ENCODE results near the gene TAS2R13. TPM values are rescaled to one million over a fixed set of nuclear protein-coding genes. Genes with fewer than 3 reads are reported as not detected.

TAS2R13 gene
- total and polyA plus RNA-seq, 12 donors = 0.03 to 16.4 (median 1.6) TPM; not detected in 2

GRCh38 chr12:10919809-10920208 lies 10.4 kb upstream of the TAS2R13 start:
- intact Hi-C loops (cut with DNase I) = no loop called here

GRCh38 chr12:10910380-10910779 lies 1.0 kb upstream of the TAS2R13 start:
- H3K4me3 ChIP-seq = no peak overlapping the region
- intact Hi-C loops (cut with DNase I) = no loop called here
- no peaks in the 10 kb centered on the region for H3K27me3 ChIP-seq
- no peak overlapping the region for H3K27ac ChIP-seq
- H3K4me1 ChIP-seq (replicated peaks in 1 of 2) = peaks cover 0 to 14% of the 10 kb centered on the region in 2 donors
- no peak for TF ChIP-seq CTCF (IDR thresholded peaks at IDR 0.05)
- TF ChIP-seq POLR2A (IDR thresholded peaks at IDR 0.05) = no peak
- DNase-seq = peak in 3 of 7 donors; percentile 5 to 22 (median 21)
- no peaks in the 10 kb centered on the region for H3K36me3 ChIP-seq (replicated peaks in 1 of 2)
- H3K9me3 ChIP-seq (replicated peaks in 1 of 3) = no peaks in the 10 kb centered on the region
- WGBS, 4 donors = 68 to 71% (median 70%) methylated on average over 8 of the region's 8 CpGs

More at GRCh38 chr12:10919809-10920208, 10.4 kb upstream of the TAS2R13 start:
- DNase-seq = no peak
- H3K9me3 ChIP-seq (replicated peaks in 1 of 3) = no peaks in the 10 kb centered on the region
- no peaks in the 10 kb centered on the region for H3K36me3 ChIP-seq (replicated peaks in 1 of 2)
- no peak overlapping the region for H3K4me3 ChIP-seq
- H3K4me1 ChIP-seq (replicated peaks in 1 of 2) = no peaks in the 10 kb centered on the region
- TF ChIP-seq POLR2A (IDR thresholded peaks at IDR 0.05) (no peak), CTCF (IDR thresholded peaks at IDR 0.05) (no peak)
- no peaks in the 10 kb centered on the region for H3K27me3 ChIP-seq
- 89 to 94% (median 91%) methylated on average over 1 of the region's 1 CpG for WGBS, 4 donors
- no peak overlapping the region for H3K27ac ChIP-seq

- no peak for TF ChIP-seq POLR2A (IDR thresholded peaks at IDR 0.05)
- TF ChIP-seq CTCF (IDR thresholded peaks at IDR 0.05) = no peak
- H3K9me3 ChIP-seq (replicated peaks in 1 of 3) = peaks cover 0 to 9% (median 0%) of the 10 kb centered on the region in 3 donors
- no peak overlapping the region for H3K4me3 ChIP-seq
- no peaks in the 10 kb centered on the region for H3K36me3 ChIP-seq (replicated peaks in 1 of 2)
- no peak for DNase-seq
- WGBS, 4 donors = 93 to 97% (median 94%) methylated on average over 4 of the region's 4 CpGs
- intact Hi-C loops (cut with DNase I) = no loop called here
- no peaks in the 10 kb centered on the region for H3K27me3 ChIP-seq
- peaks cover 0 to under 1% of the 10 kb centered on the region in 2 donors for H3K4me1 ChIP-seq (replicated peaks in 1 of 2)
- H3K27ac ChIP-seq = no peak overlapping the region
These were observed 4.7 kb downstream of the TAS2R13 start for GRCh38 chr12:10904686-10905085.

GRCh38 chr12:10901427-10901826 lies 7.9 kb downstream of the TAS2R13 start:
- 99 to 100% (median 100%) methylated on average over 1 of the region's 1 CpG for WGBS, 4 donors
- no peaks in the 10 kb centered on the region for H3K36me3 ChIP-seq (replicated peaks in 1 of 2)

More at GRCh38 chr12:10901427-10901826, 7.9 kb downstream of the TAS2R13 start:
- no peak overlapping the region for H3K27ac ChIP-seq
- intact Hi-C loops (cut with DNase I) = no loop called here
- no peak for DNase-seq
- H3K4me1 ChIP-seq (replicated peaks in 1 of 2) = no peaks in the 10 kb centered on the region
- H3K4me3 ChIP-seq = no peak overlapping the region
- H3K27me3 ChIP-seq = no peaks in the 10 kb centered on the region
- H3K9me3 ChIP-seq (replicated peaks in 1 of 3) = peaks cover 0 to 9% (median 0%) of the 10 kb centered on the region in 3 donors
- TF ChIP-seq POLR2A (IDR thresholded peaks at IDR 0.05) (no peak), CTCF (IDR thresholded peaks at IDR 0.05) (no peak)
